AG04450 (cell line): ENCODE measurements around the gene TMED6. TPM values are rescaled to one million over a fixed set of nuclear protein-coding genes. Genes with fewer than 3 reads are reported as not detected.

Experiments
- CTCF ChIA-PET: fragments of 300-600, 350-600 bp; formaldehyde crosslinking; extraction: SDS; loops from one replicate; lab custom pipeline; 2022; ENCODE audit warnings: antibody characterized with exemption, inconsistent platforms; lab: Charles Lee
- POLR2A ChIA-PET: fragments of 350-600 bp; formaldehyde crosslinking; extraction: SDS; loops from one replicate; lab custom pipeline; 2021; ENCODE audit warnings: antibody characterized with exemption, inconsistent platforms; lab: Yijun Ruan, JAX
- DNase-seq: peaks from one replicate; pipeline ENCODE4 v3.0.0-alpha.2; 2011; ENCODE audit warnings: low read depth, low spot score
- H3K27ac ChIP-seq: one replicate; pipeline ENCODE4 v1.5.1; 2012; ENCODE audit warnings: low read depth, low read length, control low read depth
- H3K27me3 ChIP-seq: one replicate; pipeline ENCODE4 v1.6.0; 2012; ENCODE audit warnings: low read length; ENCODE audit not compliant: control insufficient read depth, insufficient read depth
- H3K4me3 ChIP-seq: 2 replicates; pipeline ENCODE4 v1.5.1; 2011; ENCODE audit warnings: mild to moderate bottlenecking, low read depth, low read length, control low read depth
- H3K9me3 ChIP-seq: 2 replicates; pipeline ENCODE4 v1.5.1; 2012; ENCODE audit warnings: low read length; ENCODE audit not compliant: control insufficient read depth, insufficient read depth
- CTCF ChIP-seq: IDR thresholded peaks from 2 replicates; pipeline ENCODE4 v1.5.1; 2011; ENCODE audit warnings: low read depth, low read length, control low read depth, inconsistent platforms
- polyA plus RNA-seq: library from polyadenylated mRNA; depleted of rRNA; stranded (reverse); fragments of >200 nt; gene quantifications from 2 replicates; pipeline ENCODE4 v1.2.3, GENCODE V29; 2011; rRNA removed

The TMED6 gene
- polyA plus RNA-seq, 1 experiment, result not detected

GRCh38 chr16:69293401-69293800, 58.2 kb downstream of the TMED6 start:
- Histone ChIP-seq H3K9me3 (no peaks in the 10 kb centered on the region), H3K4me3 (no peak overlapping the region), H3K27me3 (no peaks in the 10 kb centered on the region), H3K27ac (no peak overlapping the region)
- no peak for TF ChIP-seq CTCF
- DNase-seq, result no peak
- ChIA-PET CTCF (no interaction called here), POLR2A (no interaction called here)

Other genes starting within 250 kb of the TMED6 start
- gene HAS3, start 246.1 kb downstream of the TMED6 start, polyA plus RNA-seq, result 0.62 and 0.92 TPM in 2 replicates
- gene CHTF8, start 219.2 kb downstream of the TMED6 start, polyA plus RNA-seq, result 84.8 and 112 TPM in 2 replicates
- gene UTP4, start 219.1 kb downstream of the TMED6 start, polyA plus RNA-seq, result 54.2 and 54.3 TPM in 2 replicates
- 62.6 and 72.0 TPM in 2 replicates for gene SNTB2, start 164.6 kb downstream of the TMED6 start, polyA plus RNA-seq
- 12.8 and 16.6 TPM in 2 replicates for gene VPS4A, start 40.4 kb downstream of the TMED6 start, polyA plus RNA-seq
- 5.4 and 6.4 TPM in 2 replicates for gene PDF, start 21.2 kb downstream of the TMED6 start, polyA plus RNA-seq
- gene COG8, start 12.2 kb downstream of the TMED6 start, polyA plus RNA-seq, result 22.6 and 27.5 TPM in 2 replicates
- gene NIP7, start 12.0 kb downstream of the TMED6 start, polyA plus RNA-seq, result 12.1 and 13.6 TPM in 2 replicates
- 17.8 and 19.5 TPM in 2 replicates for gene TERF2, start 34.2 kb upstream of the TMED6 start, polyA plus RNA-seq
- 148 and 155 TPM in 2 replicates for gene CYB5B, start 72.8 kb upstream of the TMED6 start, polyA plus RNA-seq
- gene NFAT5, start 214.2 kb upstream of the TMED6 start, polyA plus RNA-seq, result 31.2 and 36.9 TPM in 2 replicates